Suprapubic skin (tissue), 3 donors: Measurements from ENCODE around the gene REPS2.

Experiments
- EP300 ChIP-seq: sonication (generic); formaldehyde crosslinking; IDR thresholded peaks from one replicate; pipeline ENCODE4 v1.6.1; 2017; ENCODE audit warnings: antibody characterized with exemption
- POLR2A ChIP-seq, 2 donors: fragments of 450-650 bp; IDR thresholded peaks; one replicate each; pipeline ENCODE4 v1.6.1; 2017; ENCODE audit warnings: antibody characterized with exemption in 2 of 2, mild to moderate bottlenecking in 2 of 2, moderate library complexity in 2 of 2
- TF ChIP-seq, protein P1 (sequence below), 2 donors: fragments of 200-600 bp in 1 of 2; fragments of 450-650 bp in 1 of 2; sonication (generic) in 1 of 2; IDR thresholded peaks; one replicate each; pipeline ENCODE4 v1.5.1; 2016 to 2019; ENCODE audit warnings: antibody characterized with exemption in 2 of 2, mild to moderate bottlenecking in 1 of 2, moderate library complexity in 1 of 2

DNA sequence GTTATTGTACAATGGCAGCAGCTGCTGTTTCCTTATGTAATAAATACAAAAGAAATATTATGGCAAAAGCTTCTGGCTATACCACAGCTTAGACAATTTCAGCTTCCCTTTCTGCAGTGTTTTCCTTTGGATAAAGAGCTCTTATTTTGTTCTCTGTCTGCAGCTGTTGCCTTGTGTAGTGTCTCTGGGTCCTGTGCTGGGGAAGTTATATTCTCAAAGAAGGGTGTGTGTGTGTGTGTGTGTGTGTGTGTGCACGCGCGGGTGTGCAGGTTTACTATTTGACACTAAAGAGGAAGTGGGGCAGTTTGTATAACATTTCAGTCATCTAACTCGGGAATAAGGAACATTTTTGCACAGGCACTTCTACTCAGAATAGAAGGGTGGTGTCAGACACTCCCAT lies 83.6 kb downstream of the REPS2 start:
- TF ChIP-seq, protein P1, sequence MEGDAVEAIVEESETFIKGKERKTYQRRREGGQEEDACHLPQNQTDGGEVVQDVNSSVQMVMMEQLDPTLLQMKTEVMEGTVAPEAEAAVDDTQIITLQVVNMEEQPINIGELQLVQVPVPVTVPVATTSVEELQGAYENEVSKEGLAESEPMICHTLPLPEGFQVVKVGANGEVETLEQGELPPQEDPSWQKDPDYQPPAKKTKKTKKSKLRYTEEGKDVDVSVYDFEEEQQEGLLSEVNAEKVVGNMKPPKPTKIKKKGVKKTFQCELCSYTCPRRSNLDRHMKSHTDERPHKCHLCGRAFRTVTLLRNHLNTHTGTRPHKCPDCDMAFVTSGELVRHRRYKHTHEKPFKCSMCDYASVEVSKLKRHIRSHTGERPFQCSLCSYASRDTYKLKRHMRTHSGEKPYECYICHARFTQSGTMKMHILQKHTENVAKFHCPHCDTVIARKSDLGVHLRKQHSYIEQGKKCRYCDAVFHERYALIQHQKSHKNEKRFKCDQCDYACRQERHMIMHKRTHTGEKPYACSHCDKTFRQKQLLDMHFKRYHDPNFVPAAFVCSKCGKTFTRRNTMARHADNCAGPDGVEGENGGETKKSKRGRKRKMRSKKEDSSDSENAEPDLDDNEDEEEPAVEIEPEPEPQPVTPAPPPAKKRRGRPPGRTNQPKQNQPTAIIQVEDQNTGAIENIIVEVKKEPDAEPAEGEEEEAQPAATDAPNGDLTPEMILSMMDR (IDR thresholded peaks at IDR 0.05): no peak
- TF ChIP-seq POLR2A (IDR thresholded peaks at IDR 0.05) (no peak), EP300 (no peak)
